ENCODE results near the gene PDE4D. TPM values are rescaled to one million over a fixed set of nuclear protein-coding genes. Genes with fewer than 3 reads are reported as not detected.
A peak's percentile ranks its signal among the peaks of the same experiment; 100 is the strongest.

PDE4D gene
- total RNA-seq, 1 donor from 2014 or later = 11.8 TPM

GRCh38 chr5:59342181-59342580, 551.3 kb downstream of the PDE4D start:
- no peak overlapping the region for H3K27ac Mint-ChIP-seq (ENCODE audit: unreplicated experiment)
- no peaks in the 10 kb centered on the region for H3K36me3 Mint-ChIP-seq (ENCODE audit: low read depth)
- peaks cover 40% of the 10 kb centered on the region for H3K4me1 Mint-ChIP-seq
- H3K27me3 Mint-ChIP-seq (ENCODE audit: low read depth) = no peaks in the 10 kb centered on the region
- no peak for TF ChIP-seq CTCF (conservative IDR thresholded peaks at IDR 0.05)
- no peak overlapping the region for H3K4me3 Mint-ChIP-seq
- peaks cover 2% of the 10 kb centered on the region for H3K9me3 Mint-ChIP-seq
- DNase-seq (ENCODE audit: low read depth, low spot score) = no peak

GRCh38 chr5:59341760-59342159, 551.8 kb downstream of the PDE4D start:
- no peaks in the 10 kb centered on the region for H3K36me3 Mint-ChIP-seq (ENCODE audit: low read depth)
- H3K4me3 Mint-ChIP-seq = no peak overlapping the region
- DNase-seq (ENCODE audit: low read depth, low spot score) = no peak
- TF ChIP-seq CTCF (conservative IDR thresholded peaks at IDR 0.05) = no peak
- H3K4me1 Mint-ChIP-seq = peaks cover 39% of the 10 kb centered on the region
- no peak overlapping the region for H3K27ac Mint-ChIP-seq (ENCODE audit: unreplicated experiment)
- peaks cover 2% of the 10 kb centered on the region for H3K9me3 Mint-ChIP-seq
- no peaks in the 10 kb centered on the region for H3K27me3 Mint-ChIP-seq (ENCODE audit: low read depth)

GRCh38 chr5:59341155-59341554, 552.4 kb downstream of the PDE4D start:
- Mint-ChIP-seq H3K4me3 (no peak overlapping the region), H3K4me1 (peaks cover 39% of the 10 kb centered on the region), H3K9me3 (peaks cover 2% of the 10 kb centered on the region), H3K27ac (ENCODE audit: unreplicated experiment) (no peak overlapping the region), H3K27me3 (ENCODE audit: low read depth) (no peaks in the 10 kb centered on the region), H3K36me3 (ENCODE audit: low read depth) (no peaks in the 10 kb centered on the region)
- no peak for TF ChIP-seq CTCF (conservative IDR thresholded peaks at IDR 0.05)
- DNase-seq (ENCODE audit: low read depth, low spot score) = no peak

GRCh38 chr5:59340637-59341036, 552.9 kb downstream of the PDE4D start:
- Mint-ChIP-seq H3K27ac (ENCODE audit: unreplicated experiment) (no peak overlapping the region), H3K4me3 (no peak overlapping the region), H3K27me3 (ENCODE audit: low read depth) (no peaks in the 10 kb centered on the region), H3K9me3 (peaks cover 2% of the 10 kb centered on the region), H3K36me3 (ENCODE audit: low read depth) (no peaks in the 10 kb centered on the region), H3K4me1 (peaks cover 41% of the 10 kb centered on the region)
- TF ChIP-seq CTCF (conservative IDR thresholded peaks at IDR 0.05) = no peak
- no peak for DNase-seq (ENCODE audit: low read depth, low spot score)

GRCh38 chr5:59337240-59337639, 556.3 kb downstream of the PDE4D start:
- H3K36me3 Mint-ChIP-seq (ENCODE audit: low read depth) = no peaks in the 10 kb centered on the region
- peaks cover 53% of the 10 kb centered on the region for H3K4me1 Mint-ChIP-seq
- H3K27me3 Mint-ChIP-seq (ENCODE audit: low read depth) = no peaks in the 10 kb centered on the region
- no peak overlapping the region for H3K27ac Mint-ChIP-seq (ENCODE audit: unreplicated experiment)
- DNase-seq (ENCODE audit: low read depth, low spot score) = no peak
- peak overlapping the region; percentile 21 for H3K4me3 Mint-ChIP-seq
- no peak for TF ChIP-seq CTCF (conservative IDR thresholded peaks at IDR 0.05)
- peaks cover 2% of the 10 kb centered on the region for H3K9me3 Mint-ChIP-seq

- no peak overlapping the region for H3K4me3 Mint-ChIP-seq
- H3K27me3 Mint-ChIP-seq (ENCODE audit: low read depth) = no peaks in the 10 kb centered on the region
- peaks cover 66% of the 10 kb centered on the region for H3K4me1 Mint-ChIP-seq
- no peak for TF ChIP-seq CTCF (conservative IDR thresholded peaks at IDR 0.05)
- H3K36me3 Mint-ChIP-seq (ENCODE audit: low read depth) = no peaks in the 10 kb centered on the region
- DNase-seq (ENCODE audit: low read depth, low spot score) = no peak
- H3K27ac Mint-ChIP-seq (ENCODE audit: unreplicated experiment) = no peak overlapping the region
- H3K9me3 Mint-ChIP-seq = peaks cover 3% of the 10 kb centered on the region
Observed at GRCh38 chr5:59335544-59335943, 558.0 kb downstream of the PDE4D start.
